ENCODE measurements around the gene IBTK. TPM values are rescaled to one million over a fixed set of nuclear protein-coding genes. Genes with fewer than 3 reads are reported as not detected.

The IBTK gene
- total RNA-seq, 1 experiment from 2014 or later = 36.6 TPM

- no peak for TF ChIP-seq YY1 (IDR thresholded peaks at IDR 0.05; ENCODE audit: extremely low read depth, insufficient replicate concordance, low read depth, low read length)
Observed at GRCh38 chr6:82211326-82211725, 36.2 kb downstream of the IBTK start (continued).

- RAD21 ChIA-PET (ENCODE audit: low non-redundant PET in 1 of 2, low total read pairs in 2 of 2, uncharacterized antibody in 2 of 2, unreplicated experiment in 2 of 2) = no interaction called here
- POLR2A ChIA-PET = no interaction called here
Observed at GRCh38 chr6:82208913-82209312, 38.6 kb downstream of the IBTK start.

More at GRCh38 chr6:82208913-82209312, 38.6 kb downstream of the IBTK start:
- BruUV-seq (replicated peaks) = no TSS peak
- intact Hi-C loops (cut with micrococcal nuclease) = no loop called here
- H2AFZ ChIP-seq (ENCODE audit: low read depth, low read length, poor library complexity, severe bottlenecking) = no peak overlapping the region
- no peak overlapping the region for H3K4me3 ChIP-seq (replicated peaks in 1 of 2; ENCODE audit: low read depth in 1 of 2, low read length in 2 of 2)
- no peak overlapping the region for H3K4me2 ChIP-seq (ENCODE audit: low read length)
- H4K20me1 ChIP-seq (ENCODE audit: insufficient read depth) = no peaks in the 10 kb centered on the region
- H3K9ac ChIP-seq (ENCODE audit: low read length) = no peak overlapping the region
- TF ChIP-seq POLR2A (IDR thresholded peaks at IDR 0.05; ENCODE audit: borderline replicate concordance, extremely low read depth, insufficient read depth, insufficient read length) = no peak
- TF ChIP-seq ZBTB33 (IDR thresholded peaks at IDR 0.05; ENCODE audit: extremely low read depth, insufficient replicate concordance, low read length) = no peak
- no peak for TF ChIP-seq YY1 (IDR thresholded peaks at IDR 0.05; ENCODE audit: extremely low read depth, insufficient replicate concordance, low read depth, low read length)
- TF ChIP-seq EGR1 (IDR thresholded peaks at IDR 0.05; ENCODE audit: low read depth) = no peak
- no peak for TF ChIP-seq SRF (IDR thresholded peaks at IDR 0.05; ENCODE audit: low read depth)
- no peak for TF ChIP-seq CTCF (IDR thresholded peaks at IDR 0.05 in 2 of 3, conservative IDR thresholded peaks at IDR 0.05 in 1 of 3; ENCODE audit: borderline replicate concordance in 1 of 3, insufficient read depth in 1 of 3, low read depth in 2 of 3, low read length in 2 of 3)
- no peak for TF ChIP-seq MAX (IDR thresholded peaks at IDR 0.05)
- no peak for TF ChIP-seq TCF7L2 (IDR thresholded peaks at IDR 0.05; ENCODE audit: borderline replicate concordance, extremely low read depth, insufficient read depth, insufficient read length)
- no peak for TF ChIP-seq ELF1 (IDR thresholded peaks at IDR 0.05; ENCODE audit: borderline replicate concordance, low read depth)
- H3K79me2 ChIP-seq (ENCODE audit: insufficient read depth, low read length) = no peaks in the 10 kb centered on the region; the same call in 1 of the 2 replicates
- peaks cover 10% of the 10 kb centered on the region in 2 experiments; a peak in 3 of 4 replicates for H3K36me3 ChIP-seq (ENCODE audit: control insufficient read depth in 1 of 2, insufficient read depth in 2 of 2, low read length in 2 of 2)
- H3K9me3 ChIP-seq (ENCODE audit: control insufficient read depth in 1 of 2, insufficient read depth in 1 of 2, low read depth in 1 of 2, low read length in 2 of 2) = no peaks in the 10 kb centered on the region
- no peaks in the 10 kb centered on the region for H3K9me2 ChIP-seq (ENCODE audit: insufficient read depth)
- no peaks in the 10 kb centered on the region for H3K27me3 ChIP-seq (ENCODE audit: insufficient read depth, low read length)
- CTCF ChIA-PET = no interaction called here
- H3K27ac ChIP-seq (ENCODE audit: low read depth, low read length) = no peak overlapping the region
- DNase-seq (ENCODE audit: low read depth, low spot score) (no peak), ATAC-seq (no peak)
- H3K4me1 ChIP-seq (ENCODE audit: control insufficient read depth in 1 of 2, insufficient read depth in 2 of 2, low read length in 2 of 2) = no peaks in the 10 kb centered on the region

All from HCT116 (cell line).